ENCODE results near the gene GCNT4. TPM values are rescaled to one million over a fixed set of nuclear protein-coding genes. Genes with fewer than 3 reads are reported as not detected.
"Not testable (repeated sequence)": the region's sequence is repeated elsewhere in the genome, so short reads cannot be mapped to it uniquely, and the experiment has no call there.

GCNT4 gene
- 0.10 TPM in 1 of 2 replicates, not detected in the other for total RNA-seq (2014; rRNA removed; shearing (Covaris generic))

GRCh38 chr5:75052192-75053053, at the start of gene GCNT4:
TSS of gene GCNT4 (minus strand) at chr5:75052558. CDS start at chr5:75030037, 22,521 bp downstream.
- peak; percentile 45 for DNase-seq (ENCODE audit: low read depth)

DNA sequence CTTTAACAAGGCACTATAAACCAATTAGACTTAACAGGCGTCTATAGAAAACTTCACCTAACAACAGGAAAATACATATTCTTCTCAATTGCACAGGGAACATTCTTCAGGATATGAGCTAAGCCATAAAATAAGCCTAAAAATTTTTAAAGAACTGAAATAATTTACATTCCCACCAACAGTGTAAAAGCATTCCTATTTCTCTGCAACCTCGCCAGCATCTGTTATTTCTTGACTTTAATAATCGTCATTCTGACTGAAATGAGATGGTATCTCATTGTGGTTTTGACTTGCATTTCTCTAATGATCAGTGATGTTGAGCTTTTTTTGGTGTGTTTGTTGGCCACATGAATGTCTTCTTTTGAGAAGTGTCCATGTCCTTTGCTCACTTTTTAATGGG, 43.6 kb upstream of the GCNT4 start:
- not testable (repeated sequence) for DNase-seq (ENCODE audit: low read depth)

DNA sequence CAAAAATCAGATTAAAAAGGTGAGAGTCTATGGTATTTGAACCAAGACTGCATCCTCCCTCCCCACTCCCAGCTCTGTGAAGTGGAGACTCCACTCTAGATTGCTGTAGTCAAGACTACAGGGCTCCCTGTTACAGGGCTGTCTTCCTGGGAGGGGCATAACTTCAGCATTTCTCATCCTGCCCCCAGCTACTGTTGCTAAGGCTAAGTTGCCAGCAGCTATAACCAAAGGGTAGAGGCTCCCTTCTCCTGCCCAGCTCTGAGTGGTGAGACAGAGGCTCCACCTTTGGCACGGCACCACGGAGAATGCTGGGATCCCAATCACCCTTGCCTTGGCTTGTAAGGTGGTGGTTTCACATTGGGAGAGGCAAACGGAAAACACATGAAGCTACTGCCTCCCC, 39.2 kb upstream of the GCNT4 start:
- DNase-seq (ENCODE audit: low read depth) = peak; percentile 25

DNA sequence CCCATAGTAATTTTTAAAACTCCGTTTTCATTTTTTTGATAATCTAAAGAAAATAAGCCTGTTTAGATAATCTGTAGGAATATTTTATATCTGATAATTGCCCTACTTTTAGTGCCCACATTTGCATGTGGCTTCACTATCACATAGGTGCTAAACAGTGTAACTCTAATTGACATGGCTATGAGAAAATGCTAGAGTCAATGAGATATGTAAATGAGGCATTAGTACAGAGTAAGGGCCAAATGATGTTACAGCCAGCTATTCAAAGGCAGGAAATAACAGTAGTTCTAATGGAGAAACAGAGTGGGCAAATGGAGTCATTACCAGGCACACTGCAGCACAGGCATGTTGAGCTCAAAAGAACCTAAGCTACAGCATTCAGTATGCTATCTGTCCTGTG, 37.3 kb upstream of the GCNT4 start:
- no peak for DNase-seq (ENCODE audit: low read depth)

DNA sequence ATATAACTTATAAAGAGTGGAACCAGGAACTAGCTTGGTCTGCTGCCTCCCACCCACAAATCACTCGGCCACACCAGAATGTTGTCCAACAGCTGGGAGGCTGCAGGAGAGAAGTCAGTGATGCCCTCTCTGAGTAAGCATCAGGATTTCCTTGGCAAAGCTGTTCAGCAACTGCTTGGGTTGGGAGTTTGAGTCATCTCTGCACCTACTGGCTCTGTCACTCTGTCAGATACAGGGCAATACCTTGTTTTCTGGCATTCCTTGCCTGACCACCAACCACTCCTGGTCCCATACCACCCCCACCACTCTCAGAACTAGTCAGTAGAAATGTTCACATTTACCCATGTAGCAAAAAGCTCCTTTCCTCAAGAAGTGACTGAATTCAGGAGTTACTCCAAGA, 36.8 kb upstream of the GCNT4 start:
- DNase-seq (ENCODE audit: low read depth) = no peak

- no peak for DNase-seq (ENCODE audit: low read depth)
These were observed 36.3 kb upstream of the GCNT4 start for GRCh38 chr5:75088648-75089047.

DNA sequence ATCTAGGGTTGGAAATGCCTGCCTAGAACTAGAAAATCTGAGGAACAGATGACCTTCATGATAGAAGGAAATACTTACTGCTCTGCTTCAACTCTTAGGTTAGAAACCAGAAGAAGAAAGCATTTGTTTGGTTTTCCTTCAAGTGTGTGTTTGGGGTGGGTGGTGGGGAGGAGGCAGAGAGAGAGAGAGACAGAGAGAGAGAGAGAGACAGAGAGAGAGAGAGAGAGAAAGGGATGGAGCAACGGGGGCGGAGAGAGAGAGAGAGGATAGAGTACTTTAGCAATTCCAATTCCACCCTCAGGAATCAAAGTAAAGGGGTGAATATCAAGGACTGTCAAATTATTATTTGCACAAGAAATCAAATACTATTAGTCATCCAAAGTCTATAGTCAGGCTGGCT, 29.2 kb upstream of the GCNT4 start:
- DNase-seq (ENCODE audit: low read depth) = no peak

DNA sequence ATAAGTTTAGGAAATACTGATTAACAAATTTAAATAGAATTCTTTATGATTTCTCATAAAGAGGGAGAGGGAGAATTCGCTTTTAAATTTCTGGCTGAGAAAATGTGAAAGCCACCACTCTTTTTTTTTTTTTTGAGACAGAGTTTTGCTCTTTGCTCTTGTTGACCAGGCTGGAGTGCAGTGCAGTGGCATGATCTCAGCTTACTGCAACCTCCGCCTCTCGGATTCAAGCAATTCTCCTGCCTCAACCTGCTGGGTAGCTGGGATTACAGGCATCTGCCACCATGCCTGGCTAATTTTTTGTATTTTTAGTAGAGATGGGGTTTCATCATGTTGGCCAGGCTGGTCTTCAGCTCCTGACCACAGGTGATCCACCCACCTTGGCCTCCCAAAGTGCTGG, 27.0 kb upstream of the GCNT4 start:
- not testable (repeated sequence) for DNase-seq (ENCODE audit: low read depth)

DNA sequence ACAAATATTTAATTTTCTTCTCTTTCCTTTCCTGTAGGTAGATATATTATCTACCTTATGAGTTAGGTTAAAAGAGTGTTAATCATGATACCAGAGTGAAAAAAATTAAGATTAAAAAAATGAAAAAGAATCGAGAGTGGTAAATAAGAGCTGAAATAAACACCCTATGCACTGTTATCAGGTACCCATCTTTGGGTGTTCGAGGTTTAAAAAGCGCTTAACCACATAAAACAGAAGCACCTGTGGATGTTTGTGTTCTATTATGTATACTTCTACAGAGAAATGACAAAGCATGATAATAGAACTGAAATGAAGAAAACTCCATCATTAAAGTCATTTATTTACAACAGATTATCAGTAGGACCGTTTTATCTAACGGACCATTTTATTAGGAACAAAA, 25.7 kb upstream of the GCNT4 start:
- DNase-seq (ENCODE audit: low read depth) = no peak

- DNase-seq (ENCODE audit: low read depth) = no peak
These were observed 19.7 kb upstream of the GCNT4 start for GRCh38 chr5:75072061-75072460.

DNA sequence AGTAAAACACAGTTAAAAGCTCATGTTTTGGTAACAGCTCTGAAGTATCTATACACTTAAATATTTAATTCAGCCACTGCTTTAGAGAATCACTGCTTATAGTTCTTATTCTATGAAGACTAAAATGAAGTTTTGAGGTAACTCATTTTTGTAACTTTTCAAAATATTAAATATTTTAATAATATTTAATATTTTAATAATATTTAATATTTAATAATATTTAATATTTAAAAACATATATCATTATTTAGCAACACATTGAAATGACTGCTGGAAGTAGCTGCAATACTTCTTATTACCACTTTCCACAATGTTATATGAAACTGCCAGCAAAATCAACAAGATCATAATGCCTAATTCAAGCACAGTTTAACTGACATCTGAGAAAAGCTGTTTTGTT, 18.7 kb upstream of the GCNT4 start:
- no peak for DNase-seq (ENCODE audit: low read depth)

GRCh38 chr5:75067434-75067833, 15.1 kb upstream of the GCNT4 start:
- DNase-seq (ENCODE audit: low read depth) = no peak

GRCh38 chr5:75062925-75063531, 10.7 kb upstream of the GCNT4 start:
- DNase-seq (ENCODE audit: low read depth) = no peak

DNA sequence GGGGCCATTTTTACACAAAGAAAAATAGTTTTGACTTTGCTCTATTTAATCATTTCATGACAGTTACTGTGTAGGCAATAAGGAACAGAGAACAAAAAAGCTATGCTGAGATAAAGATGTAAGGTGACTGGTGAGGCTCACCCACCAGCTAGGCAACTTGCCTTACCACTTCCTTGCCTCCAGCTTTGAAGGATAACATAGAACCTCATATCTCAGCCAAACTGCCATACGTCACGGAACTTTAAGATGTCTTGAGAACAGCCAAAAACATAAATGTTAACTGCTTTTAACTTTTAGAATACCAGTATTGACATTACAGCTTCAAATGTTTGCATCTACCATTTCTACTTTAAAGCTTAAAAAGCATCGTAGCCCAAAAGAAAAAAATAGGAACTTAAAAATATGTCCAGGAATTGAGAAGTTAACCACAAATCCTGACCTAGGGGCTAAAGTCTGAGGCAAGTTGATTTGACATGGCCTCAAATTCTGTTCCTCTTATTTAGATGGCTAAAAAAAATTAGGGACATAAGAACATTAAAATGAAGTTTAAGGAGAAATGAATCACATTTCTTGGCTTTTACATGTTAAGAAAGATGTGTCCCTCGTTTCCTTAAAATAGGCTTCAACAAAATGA, 7.7 kb upstream of the GCNT4 start:
- DNase-seq (ENCODE audit: low read depth) = no peak

DNA sequence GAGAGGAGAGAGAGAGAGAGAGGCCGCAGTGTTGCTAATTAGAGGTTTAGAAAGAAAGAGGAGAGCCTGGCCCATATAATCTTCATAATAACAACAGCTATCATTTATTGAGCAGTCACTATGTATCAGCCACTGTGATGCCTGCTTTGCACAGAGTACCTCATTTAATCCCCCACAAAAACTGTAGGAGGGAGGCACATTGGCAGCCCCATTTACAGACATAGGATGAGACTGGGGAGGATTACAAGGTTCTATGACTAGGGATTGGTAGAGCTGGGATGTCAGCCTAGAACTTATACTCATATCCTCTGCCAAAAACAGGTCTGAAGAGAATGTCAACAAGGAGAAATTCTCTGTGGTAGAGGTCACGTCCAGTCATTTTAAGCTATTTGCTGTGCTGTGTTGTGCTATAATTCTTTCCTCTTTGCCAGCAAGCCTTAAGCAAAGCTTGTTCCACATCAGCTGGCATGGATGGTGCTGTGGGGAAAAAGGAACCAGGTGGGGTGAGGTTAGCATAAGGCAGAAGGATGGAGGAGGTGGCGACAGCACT, 6.7 kb upstream of the GCNT4 start:
- DNase-seq (ENCODE audit: low read depth) = no peak

GRCh38 chr5:75057561-75057960, 5.2 kb upstream of the GCNT4 start:
- no peak for DNase-seq (ENCODE audit: low read depth)

DNA sequence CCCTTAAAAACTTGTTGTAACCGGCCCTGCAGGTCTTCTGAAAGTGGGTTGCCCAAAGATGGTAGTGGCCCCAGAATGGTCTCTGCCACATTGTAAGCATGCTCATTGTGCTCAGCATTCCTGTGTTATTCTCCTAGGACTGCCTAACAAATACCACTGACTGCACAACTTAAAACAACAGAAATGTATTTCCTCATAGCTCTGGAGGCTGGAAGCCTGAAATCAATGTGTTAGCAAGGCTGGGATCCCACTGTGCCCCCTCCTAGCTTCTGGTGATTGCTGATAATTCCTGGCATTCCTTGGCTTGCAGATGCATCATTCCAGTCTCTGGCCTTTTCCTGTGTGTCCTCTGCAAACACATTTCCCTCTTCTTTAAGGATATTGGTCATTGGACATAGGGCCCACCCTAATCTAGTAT, 3.4 kb upstream of the GCNT4 start:
- no peak for DNase-seq (ENCODE audit: low read depth)

DNA sequence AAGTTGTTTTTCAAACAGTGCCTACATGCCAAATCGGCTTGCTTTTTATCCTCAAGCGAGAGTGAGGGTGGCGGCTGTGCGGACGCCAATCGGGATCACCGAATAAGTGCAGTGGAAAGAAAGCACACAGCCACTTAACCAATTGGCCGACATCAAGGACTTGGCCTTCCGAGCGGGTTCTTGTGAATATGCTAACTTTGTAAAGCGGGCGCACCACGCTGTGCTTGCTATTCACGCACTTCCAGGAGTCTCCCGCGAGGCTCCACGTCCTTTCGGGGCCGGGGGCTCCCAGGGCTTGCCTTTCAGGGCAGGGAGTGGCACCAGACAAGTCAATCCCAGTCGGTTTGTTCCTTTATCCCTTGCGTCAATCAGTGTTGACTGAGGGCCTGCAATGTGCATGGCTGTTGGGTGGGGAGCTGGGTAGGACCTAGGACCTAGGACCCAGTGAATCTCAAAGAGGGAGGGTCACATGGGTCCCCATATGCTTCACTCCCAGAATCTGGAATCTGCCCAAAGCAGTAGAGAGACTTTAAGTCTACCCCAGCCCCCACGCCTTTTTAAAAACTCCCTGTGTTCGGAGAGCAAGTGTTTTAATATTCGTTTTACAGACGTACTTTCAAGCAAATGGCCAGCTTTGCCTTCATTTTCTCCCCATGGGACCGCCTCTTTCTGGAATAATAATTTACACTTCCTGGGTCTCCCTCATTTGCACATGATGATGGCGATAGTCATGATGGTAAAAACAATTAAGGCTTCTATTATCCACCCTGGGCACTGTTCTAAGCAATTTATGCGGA, 2.0 kb upstream of the GCNT4 start:
- peak; percentile 28 for DNase-seq (ENCODE audit: low read depth)

GRCh38 chr5:75053304-75054133, 1.2 kb upstream of the GCNT4 start:
- peak; percentile 58 for DNase-seq (ENCODE audit: low read depth)

GRCh38 chr5:75053054-75053303, 621 bp upstream of the GCNT4 start:
- no peak for DNase-seq (ENCODE audit: low read depth)

DNA sequence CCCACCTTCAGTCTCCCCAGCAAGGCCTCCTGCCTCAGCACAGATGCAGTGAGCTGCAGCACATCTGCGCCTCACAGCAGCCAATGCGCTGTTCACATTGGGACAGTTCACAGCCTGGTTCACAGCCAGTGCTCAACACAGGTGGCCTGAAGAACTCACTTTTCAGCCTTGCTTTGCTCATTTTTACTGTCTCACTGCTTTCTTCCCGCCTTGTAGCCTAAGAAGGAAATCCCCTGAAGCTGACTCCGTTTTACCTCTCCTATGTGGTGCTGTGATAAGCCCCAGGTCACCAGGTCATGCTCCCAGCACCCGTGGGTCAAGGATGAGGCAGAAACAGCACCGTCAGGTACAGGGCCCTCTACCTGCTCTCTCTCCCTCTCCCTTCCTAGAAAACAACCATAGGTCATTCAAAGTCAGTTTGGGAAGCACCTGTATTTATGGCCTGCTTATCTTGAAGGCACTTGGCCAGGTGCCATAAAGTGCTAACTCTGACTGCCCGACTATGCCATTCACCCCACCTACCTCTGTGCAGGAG, 1.1 kb downstream of the GCNT4 start:
- no peak for DNase-seq (ENCODE audit: low read depth)
